ENCODE results near the gene OR6M1.
A peak's percentile ranks its signal among the peaks of the same experiment; 100 is the strongest.

The OR6M1 gene

DNA sequence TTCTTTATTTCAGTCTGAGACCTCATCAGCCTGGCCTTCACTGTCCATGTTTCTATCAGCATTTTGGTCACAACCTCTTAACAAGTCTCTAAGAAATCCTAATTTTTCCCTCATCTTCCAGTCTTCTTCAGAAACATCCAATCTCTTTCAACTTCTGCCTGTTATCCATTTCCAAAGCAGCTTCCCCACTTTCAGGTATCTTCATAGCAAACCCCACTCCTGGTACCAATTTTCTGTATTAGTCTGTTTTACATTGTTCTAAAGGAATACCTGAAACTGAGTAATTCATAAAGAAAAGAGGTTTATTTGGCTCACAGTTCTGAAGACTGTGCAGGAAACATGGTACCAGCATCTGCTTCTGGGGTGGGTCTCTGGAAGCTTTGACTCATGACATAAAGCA is 43.7 kb downstream of the OR6M1 start:
- no peaks in the 10 kb centered on the region for H3K36me3 ChIP-seq (ENCODE audit: control insufficient read depth in 2 of 2, insufficient read depth in 1 of 2, low read length in 2 of 2)
- no peaks in the 10 kb centered on the region for H3K4me1 ChIP-seq (ENCODE audit: control insufficient read depth, insufficient read depth, low read length)
- H3K4me3 ChIP-seq (ENCODE audit: low read depth, low read length) = no peak overlapping the region
- peak; percentile 71 for TF ChIP-seq ZNF707 (tag by site-specific recombination; IDR thresholded peaks at IDR 0.05)
- no peak for TF ChIP-seq ZNF302 (tag by site-specific recombination; IDR thresholded peaks at IDR 0.05; ENCODE audit: low read depth)
- H3K9me3 ChIP-seq (ENCODE audit: control insufficient read depth, insufficient read depth, low read depth, low read length) = no peaks in the 10 kb centered on the region
- H3K27ac ChIP-seq (ENCODE audit: extremely low read depth, low read depth, low read length) = no peak overlapping the region
- CTCF ChIA-PET = no interaction called here
- POLR2A ChIA-PET = no interaction called here

DNA sequence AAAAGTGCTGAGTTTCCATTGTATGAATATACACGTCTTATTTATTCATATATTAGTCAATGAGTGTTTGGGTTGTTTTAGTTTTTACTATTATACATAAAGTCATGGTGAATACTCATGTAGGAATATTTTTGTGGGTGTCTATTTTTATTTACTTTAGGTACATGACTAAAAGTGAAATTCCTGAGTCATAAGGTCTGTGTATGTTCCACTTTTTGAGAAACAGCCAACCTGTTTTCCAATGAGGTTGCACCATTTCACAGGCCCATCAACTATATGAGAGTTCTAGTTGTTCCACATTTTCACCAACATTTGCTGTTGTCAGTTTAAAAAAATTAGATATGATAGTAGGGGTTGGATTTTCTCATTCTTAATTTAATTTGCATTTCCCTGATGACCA is 45.3 kb downstream of the OR6M1 start:
- Histone ChIP-seq H3K4me3 (ENCODE audit: low read depth, low read length) (no peak overlapping the region), H3K9me3 (ENCODE audit: control insufficient read depth, insufficient read depth, low read depth, low read length) (no peaks in the 10 kb centered on the region), H3K36me3 (ENCODE audit: control insufficient read depth in 2 of 2, insufficient read depth in 1 of 2, low read length in 2 of 2) (no peaks in the 10 kb centered on the region), H3K27ac (ENCODE audit: extremely low read depth, low read depth, low read length) (no peak overlapping the region), H3K4me1 (ENCODE audit: control insufficient read depth, insufficient read depth, low read length) (no peaks in the 10 kb centered on the region)
- ChIA-PET POLR2A (no interaction called here), CTCF (no interaction called here)
- TF ChIP-seq SP2 (tag by site-specific recombination; IDR thresholded peaks at IDR 0.05) (no peak), ZNF114 (tag by site-specific recombination; IDR thresholded peaks at IDR 0.05) (no peak), MEIS1 (CRISPR knock-in tag; IDR thresholded peaks at IDR 0.05; ENCODE audit: borderline replicate concordance) (no peak), ZNF561 (tag by site-specific recombination; IDR thresholded peaks at IDR 0.05; ENCODE audit: borderline replicate concordance) (no peak), ZNF501 (tag by site-specific recombination; IDR thresholded peaks at IDR 0.05) (no peak), ZNF155 (tag by site-specific recombination; IDR thresholded peaks at IDR 0.05) (no peak), ZNF610 (tag by site-specific recombination; IDR thresholded peaks at IDR 0.05; ENCODE audit: borderline replicate concordance) (no peak), ZEB2 (tag by site-specific recombination; IDR thresholded peaks at IDR 0.05) (no peak), ZNF2 (tag by site-specific recombination; IDR thresholded peaks at IDR 0.05) (no peak), GLIS1 (tag by site-specific recombination; IDR thresholded peaks at IDR 0.05) (no peak), ZNF777 (tag by site-specific recombination; IDR thresholded peaks at IDR 0.05; ENCODE audit: borderline replicate concordance) (no peak), BCL11A (tag by site-specific recombination; IDR thresholded peaks at IDR 0.05; ENCODE audit: low read depth) (no peak), OSR2 (tag by site-specific recombination; IDR thresholded peaks at IDR 0.05) (no peak), HOXA7 (CRISPR knock-in tag; IDR thresholded peaks at IDR 0.05; ENCODE audit: borderline replicate concordance) (no peak), ZNF660 (tag by site-specific recombination; IDR thresholded peaks at IDR 0.05) (no peak)
- TF ChIP-seq, protein P1, sequence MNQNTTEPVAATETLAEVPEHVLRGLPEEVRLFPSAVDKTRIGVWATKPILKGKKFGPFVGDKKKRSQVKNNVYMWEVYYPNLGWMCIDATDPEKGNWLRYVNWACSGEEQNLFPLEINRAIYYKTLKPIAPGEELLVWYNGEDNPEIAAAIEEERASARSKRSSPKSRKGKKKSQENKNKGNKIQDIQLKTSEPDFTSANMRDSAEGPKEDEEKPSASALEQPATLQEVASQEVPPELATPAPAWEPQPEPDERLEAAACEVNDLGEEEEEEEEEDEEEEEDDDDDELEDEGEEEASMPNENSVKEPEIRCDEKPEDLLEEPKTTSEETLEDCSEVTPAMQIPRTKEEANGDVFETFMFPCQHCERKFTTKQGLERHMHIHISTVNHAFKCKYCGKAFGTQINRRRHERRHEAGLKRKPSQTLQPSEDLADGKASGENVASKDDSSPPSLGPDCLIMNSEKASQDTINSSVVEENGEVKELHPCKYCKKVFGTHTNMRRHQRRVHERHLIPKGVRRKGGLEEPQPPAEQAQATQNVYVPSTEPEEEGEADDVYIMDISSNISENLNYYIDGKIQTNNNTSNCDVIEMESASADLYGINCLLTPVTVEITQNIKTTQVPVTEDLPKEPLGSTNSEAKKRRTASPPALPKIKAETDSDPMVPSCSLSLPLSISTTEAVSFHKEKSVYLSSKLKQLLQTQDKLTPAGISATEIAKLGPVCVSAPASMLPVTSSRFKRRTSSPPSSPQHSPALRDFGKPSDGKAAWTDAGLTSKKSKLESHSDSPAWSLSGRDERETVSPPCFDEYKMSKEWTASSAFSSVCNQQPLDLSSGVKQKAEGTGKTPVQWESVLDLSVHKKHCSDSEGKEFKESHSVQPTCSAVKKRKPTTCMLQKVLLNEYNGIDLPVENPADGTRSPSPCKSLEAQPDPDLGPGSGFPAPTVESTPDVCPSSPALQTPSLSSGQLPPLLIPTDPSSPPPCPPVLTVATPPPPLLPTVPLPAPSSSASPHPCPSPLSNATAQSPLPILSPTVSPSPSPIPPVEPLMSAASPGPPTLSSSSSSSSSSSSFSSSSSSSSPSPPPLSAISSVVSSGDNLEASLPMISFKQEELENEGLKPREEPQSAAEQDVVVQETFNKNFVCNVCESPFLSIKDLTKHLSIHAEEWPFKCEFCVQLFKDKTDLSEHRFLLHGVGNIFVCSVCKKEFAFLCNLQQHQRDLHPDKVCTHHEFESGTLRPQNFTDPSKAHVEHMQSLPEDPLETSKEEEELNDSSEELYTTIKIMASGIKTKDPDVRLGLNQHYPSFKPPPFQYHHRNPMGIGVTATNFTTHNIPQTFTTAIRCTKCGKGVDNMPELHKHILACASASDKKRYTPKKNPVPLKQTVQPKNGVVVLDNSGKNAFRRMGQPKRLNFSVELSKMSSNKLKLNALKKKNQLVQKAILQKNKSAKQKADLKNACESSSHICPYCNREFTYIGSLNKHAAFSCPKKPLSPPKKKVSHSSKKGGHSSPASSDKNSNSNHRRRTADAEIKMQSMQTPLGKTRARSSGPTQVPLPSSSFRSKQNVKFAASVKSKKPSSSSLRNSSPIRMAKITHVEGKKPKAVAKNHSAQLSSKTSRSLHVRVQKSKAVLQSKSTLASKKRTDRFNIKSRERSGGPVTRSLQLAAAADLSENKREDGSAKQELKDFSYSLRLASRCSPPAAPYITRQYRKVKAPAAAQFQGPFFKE (tag by site-specific recombination; IDR thresholded peaks at IDR 0.05; ENCODE audit: borderline replicate concordance) = no peak
- TF ChIP-seq, protein P2, sequence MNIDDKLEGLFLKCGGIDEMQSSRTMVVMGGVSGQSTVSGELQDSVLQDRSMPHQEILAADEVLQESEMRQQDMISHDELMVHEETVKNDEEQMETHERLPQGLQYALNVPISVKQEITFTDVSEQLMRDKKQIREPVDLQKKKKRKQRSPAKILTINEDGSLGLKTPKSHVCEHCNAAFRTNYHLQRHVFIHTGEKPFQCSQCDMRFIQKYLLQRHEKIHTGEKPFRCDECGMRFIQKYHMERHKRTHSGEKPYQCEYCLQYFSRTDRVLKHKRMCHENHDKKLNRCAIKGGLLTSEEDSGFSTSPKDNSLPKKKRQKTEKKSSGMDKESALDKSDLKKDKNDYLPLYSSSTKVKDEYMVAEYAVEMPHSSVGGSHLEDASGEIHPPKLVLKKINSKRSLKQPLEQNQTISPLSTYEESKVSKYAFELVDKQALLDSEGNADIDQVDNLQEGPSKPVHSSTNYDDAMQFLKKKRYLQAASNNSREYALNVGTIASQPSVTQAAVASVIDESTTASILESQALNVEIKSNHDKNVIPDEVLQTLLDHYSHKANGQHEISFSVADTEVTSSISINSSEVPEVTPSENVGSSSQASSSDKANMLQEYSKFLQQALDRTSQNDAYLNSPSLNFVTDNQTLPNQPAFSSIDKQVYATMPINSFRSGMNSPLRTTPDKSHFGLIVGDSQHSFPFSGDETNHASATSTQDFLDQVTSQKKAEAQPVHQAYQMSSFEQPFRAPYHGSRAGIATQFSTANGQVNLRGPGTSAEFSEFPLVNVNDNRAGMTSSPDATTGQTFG (tag by site-specific recombination; IDR thresholded peaks at IDR 0.05; ENCODE audit: borderline replicate concordance) = no peak

Data from HEK293 (cell line).